Aorta (tissue), 5 donors: Measurements from ENCODE around the gene ANP32A. TPM values are rescaled to one million over a fixed set of nuclear protein-coding genes. Genes with fewer than 3 reads are reported as not detected.

Experiments used
- ATAC-seq: fragments of 200-7000 bp; cut with Tn5 transposase; one replicate; pipeline ENCODE4 v1.9.1; 2022; ENCODE audit warnings: moderate library complexity; ENCODE audit not compliant: low FRiP score
- DNase-seq, 2 donors: peaks; one replicate each; pipeline ENCODE4 v3.0.0-alpha.2; 2020
- H3K27ac ChIP-seq, 2 donors: one replicate each; pipeline ENCODE4 v1.5.1; 2013; ENCODE audit warnings: low read length in 2 of 2, mild to moderate bottlenecking in 2 of 2, moderate library complexity in 2 of 2, control low read depth in 1 of 2, inconsistent platforms in 1 of 2, low read depth in 1 of 2
- H3K27me3 ChIP-seq, 2 donors: one replicate each; pipeline ENCODE4 v1.6.1; 2013; ENCODE audit warnings: control low read depth in 1 of 2, low read length in 1 of 2, mild to moderate bottlenecking in 1 of 2, moderate library complexity in 1 of 2; ENCODE audit not compliant: insufficient read depth in 2 of 2, control insufficient read depth in 1 of 2
- H3K36me3 ChIP-seq, 2 donors: one replicate each; pipeline ENCODE4 v1.6.1; 2013; ENCODE audit warnings: control low read depth in 1 of 2, low read length in 1 of 2, mild to moderate bottlenecking in 1 of 2; ENCODE audit not compliant: insufficient read depth in 2 of 2, control insufficient read depth in 1 of 2
- H3K4me1 ChIP-seq, 2 donors: one replicate each; pipeline ENCODE4 v1.6.1; 2013; ENCODE audit warnings: low read length in 2 of 2, control low read depth in 1 of 2, mild to moderate bottlenecking in 1 of 2, moderate library complexity in 1 of 2; ENCODE audit not compliant: insufficient read depth in 2 of 2, control insufficient read depth in 1 of 2
- H3K4me3 ChIP-seq, 2 donors: one replicate each; pipeline ENCODE4 v1.5.1; 2013; ENCODE audit warnings: low read length in 2 of 2, control low read depth in 1 of 2, mild to moderate bottlenecking in 1 of 2
- H3K9me3 ChIP-seq: one replicate; pipeline ENCODE4 v1.6.1; 2013; ENCODE audit warnings: mild to moderate bottlenecking, low read length; ENCODE audit not compliant: control insufficient read depth
- WGBS, 2 donors: extraction: QIAGEN DNeasy Blood & Tissue Kit; methylation state at CpG; one replicate each; pipeline ENCODE4 v1.1.7; 2013; 5-methylcytosine and 5-hydroxymethylcytosine counted together
- intact Hi-C, 2 donors: fragments of 100-400 bp; cut with DNase I; formaldehyde crosslinking; loops; one replicate each; pipeline versions ENCODE4 v1.14.2 to v1.15.0; 2022
- polyA plus RNA-seq, 2 donors: library from polyadenylated mRNA; stranded (reverse); fragments of 200-250 nt; gene quantifications; one replicate each; pipeline ENCODE4 v1.2.3, GENCODE V29; 2013
- total RNA-seq, 2 donors: library from RNA; stranded (reverse); fragmentation: NEBNext Ultra II Directional; extraction: Animal tissue kit (Norgen Biotek cat#: 25700); gene quantifications; one replicate each; pipeline ENCODE4 v1.2.1, GENCODE V29; 2021
- donor health status: healthy with polysubstance abuse.
- donor health status: Bipolar disorder and iron deficiency.
- donor health status: DM: no; HTN: no; CAD: no.
- donor health status: DM: no; HTN: no; CAD: no.
- donor health status: DM: yes; HTN: yes; CAD: no.

The ANP32A gene
- total and polyA plus RNA-seq, 4 donors: 63.2 to 106 (median 69.8) TPM

DNA sequence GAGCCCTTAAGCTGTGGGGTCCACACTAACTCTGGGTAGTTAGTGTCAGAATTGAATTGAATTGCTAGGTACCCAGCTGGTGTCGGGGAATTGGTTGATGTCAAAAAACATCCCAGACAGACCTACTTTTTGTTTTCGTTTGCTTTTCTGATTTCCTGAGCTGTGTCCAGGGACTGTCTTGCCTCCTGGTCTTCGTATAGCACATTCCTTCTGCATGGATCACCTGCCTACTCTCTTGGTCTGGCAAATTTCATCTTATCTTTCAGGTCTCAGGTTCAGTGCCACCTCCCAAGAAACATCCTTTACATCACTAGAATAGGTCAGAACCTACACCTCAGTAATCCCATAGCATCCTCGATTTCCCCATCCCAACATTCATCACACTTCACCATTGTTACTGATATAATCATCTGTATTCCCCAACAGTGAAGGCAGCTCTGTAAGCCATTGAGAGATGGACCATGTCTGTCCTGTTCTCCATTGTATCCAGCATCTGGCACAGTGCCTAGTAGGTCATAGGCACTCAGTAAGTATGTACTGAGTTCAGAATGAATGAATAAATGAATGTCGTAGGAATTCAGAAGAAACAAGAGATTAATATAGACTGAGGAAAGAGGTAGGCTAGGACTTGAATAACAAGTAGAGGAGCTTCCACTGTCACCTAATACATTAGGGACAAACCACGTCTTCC lies 81.2 kb downstream of the ANP32A start:
- WGBS, 2 donors: 76 to 77% methylated on average over 6 of the region's 6 CpGs
- H3K36me3 ChIP-seq: no peaks in the 10 kb centered on the region
- H3K27me3 ChIP-seq: no peaks in the 10 kb centered on the region
- DNase-seq (no peak), ATAC-seq (no peak)
- H3K4me1 ChIP-seq: no peaks in the 10 kb centered on the region
- H3K4me3 ChIP-seq: no peak overlapping the region
- intact Hi-C loops: no loop called here
- H3K27ac ChIP-seq: no peak overlapping the region
- H3K9me3 ChIP-seq: no peaks in the 10 kb centered on the region

DNA sequence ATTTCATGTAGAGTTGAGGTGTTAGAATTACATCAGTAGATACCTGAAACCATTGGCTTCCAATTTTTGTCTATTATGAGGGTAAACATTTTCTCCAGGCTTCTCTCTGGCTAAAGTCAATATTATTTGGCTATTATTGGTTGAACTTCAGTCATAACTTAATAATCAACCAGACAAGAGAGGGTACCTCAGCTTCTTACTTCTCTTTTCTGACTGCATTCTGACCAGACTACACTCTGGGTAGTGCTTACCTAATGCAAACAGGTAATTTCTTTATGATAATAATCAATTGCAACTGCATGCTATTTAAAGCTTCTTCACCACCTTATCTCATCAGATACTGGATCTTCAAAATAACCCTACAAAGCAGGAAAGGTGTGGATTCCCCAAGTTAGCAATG lies 85.1 kb downstream of the ANP32A start:
- Histone ChIP-seq H3K27me3 (no peaks in the 10 kb centered on the region), H3K9me3 (no peaks in the 10 kb centered on the region), H3K27ac (no peak overlapping the region), H3K4me3 (no peak overlapping the region), H3K36me3 (no peaks in the 10 kb centered on the region), H3K4me1 (peaks cover 0 to under 1% of the 10 kb centered on the region in 2 donors)
- ATAC-seq (no peak), DNase-seq (no peak)
- intact Hi-C loops: no loop called here

DNA sequence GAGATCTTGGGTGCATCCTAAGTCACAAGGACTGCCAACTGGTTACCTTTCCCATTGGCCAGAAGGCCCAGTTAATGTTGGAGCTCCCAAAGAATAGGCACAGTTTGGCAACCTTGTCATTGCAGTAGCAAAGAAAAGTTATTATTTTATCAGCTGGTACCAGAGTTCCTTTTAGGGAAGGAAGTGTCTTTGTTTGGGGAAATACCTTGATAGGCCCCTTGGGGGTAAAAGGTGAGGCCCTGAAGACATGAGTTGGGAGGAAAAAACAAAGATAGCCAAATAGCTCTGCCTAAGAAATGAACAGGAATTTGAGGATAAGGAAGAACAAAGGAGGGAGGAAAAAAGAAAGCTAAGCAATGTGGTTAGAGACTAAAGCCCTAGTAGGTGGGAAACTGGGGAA lies 85.8 kb downstream of the ANP32A start:
- H3K36me3 ChIP-seq: no peaks in the 10 kb centered on the region
- H3K27ac ChIP-seq: no peak overlapping the region
- H3K27me3 ChIP-seq: no peaks in the 10 kb centered on the region
- H3K4me1 ChIP-seq: peaks cover 0 to 2% of the 10 kb centered on the region in 2 donors
- DNase-seq (no peak), ATAC-seq (no peak)
- H3K9me3 ChIP-seq: no peaks in the 10 kb centered on the region
- no peak overlapping the region for H3K4me3 ChIP-seq
- intact Hi-C loops: loop anchor here in 1 of 2 donors (5.0 kb wide), 1 partner anchor 82 kb away; no protein-coding TSS in a partner anchor

DNA sequence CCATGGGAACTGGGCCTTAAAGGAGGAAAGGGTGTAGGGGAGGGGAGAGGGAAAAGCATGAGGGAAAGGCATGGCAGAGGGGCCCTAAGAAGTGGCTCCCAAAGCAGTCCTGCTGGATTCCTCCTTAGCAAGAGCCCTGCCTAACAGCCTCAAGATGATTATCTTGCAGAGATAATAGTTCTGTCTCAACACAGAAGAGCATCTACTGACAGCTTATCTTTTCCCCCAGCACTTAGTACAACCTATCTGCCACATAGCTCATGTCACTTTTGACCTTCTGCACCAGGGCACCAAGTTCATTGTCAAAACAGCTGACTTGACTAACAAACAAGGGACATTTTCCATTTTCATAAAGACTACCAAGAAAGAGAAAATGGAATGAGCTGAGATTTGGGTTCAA lies 86.3 kb downstream of the ANP32A start:
- H3K4me3 ChIP-seq: no peak overlapping the region
- intact Hi-C loops: loop anchor here in 1 of 2 donors (5.0 kb wide), 1 partner anchor 83 kb away; no protein-coding TSS in a partner anchor
- no peak for DNase-seq
- H3K4me1 ChIP-seq: peaks cover 0 to 2% of the 10 kb centered on the region in 2 donors
- no peak for ATAC-seq
- no peaks in the 10 kb centered on the region for H3K27me3 ChIP-seq
- H3K27ac ChIP-seq: no peak overlapping the region
- H3K36me3 ChIP-seq: no peaks in the 10 kb centered on the region
- H3K9me3 ChIP-seq: no peaks in the 10 kb centered on the region

DNA sequence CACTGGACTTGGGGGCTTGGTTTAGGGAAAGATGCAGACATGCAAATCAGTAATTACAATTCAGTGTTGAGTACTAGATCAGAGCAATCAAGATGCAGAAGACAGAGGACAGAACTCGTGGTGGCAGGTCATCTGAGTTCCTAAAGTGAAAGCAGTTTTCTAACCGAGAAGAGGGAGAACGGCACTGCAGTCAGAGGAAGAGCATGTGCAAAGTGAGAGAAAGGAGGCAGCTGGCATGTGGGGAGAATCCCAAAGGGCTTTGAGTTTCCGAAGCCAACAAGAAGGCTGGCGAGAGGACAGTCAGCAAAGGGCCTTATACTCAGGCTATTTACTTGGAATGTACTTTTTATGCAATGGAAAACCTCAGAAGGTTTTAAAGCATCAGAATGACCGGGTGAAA lies 87.0 kb downstream of the ANP32A start:
- Histone ChIP-seq H3K9me3 (no peaks in the 10 kb centered on the region), H3K4me3 (no peak overlapping the region), H3K36me3 (no peaks in the 10 kb centered on the region), H3K27me3 (no peaks in the 10 kb centered on the region), H3K4me1 (peaks cover 0 to 2% of the 10 kb centered on the region in 2 donors), H3K27ac (no peak overlapping the region)
- intact Hi-C loops: loop anchor here in 1 of 2 donors (5.0 kb wide), 1 partner anchor 84 kb away; no protein-coding TSS in a partner anchor
- ATAC-seq: no peak
- 50 to 52% methylated on average over 6 of the region's 6 CpGs for WGBS, 2 donors
- no peak for DNase-seq

DNA sequence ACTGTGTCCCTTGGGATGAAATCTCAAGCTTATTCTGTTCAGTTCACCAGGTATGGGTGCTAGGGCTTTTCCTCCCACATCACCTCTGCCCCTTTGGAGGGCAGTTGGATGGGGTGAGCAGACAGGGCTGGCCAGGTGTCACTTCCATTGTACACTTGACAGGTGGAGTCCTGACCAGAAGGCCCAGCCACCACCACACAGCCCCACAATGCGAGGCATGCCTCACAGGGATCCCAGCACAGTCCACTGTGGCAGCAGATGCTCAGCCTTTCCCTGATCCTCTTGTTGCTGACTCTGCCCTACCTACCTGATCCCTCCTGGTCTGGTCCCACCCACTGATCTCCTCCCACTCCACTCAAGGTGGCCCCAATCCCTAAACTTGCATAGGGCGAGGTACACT lies 88.2 kb downstream of the ANP32A start:
- Histone ChIP-seq H3K36me3 (no peaks in the 10 kb centered on the region), H3K4me1 (peaks cover 0 to 2% of the 10 kb centered on the region in 2 donors), H3K27ac (no peak overlapping the region), H3K9me3 (no peaks in the 10 kb centered on the region), H3K27me3 (no peaks in the 10 kb centered on the region), H3K4me3 (no peak overlapping the region)
- DNase-seq (no peak), ATAC-seq (no peak)
- WGBS, 2 donors: 93 to 95% methylated on average over 2 of the region's 2 CpGs
- intact Hi-C loops: loop anchor here in 1 of 2 donors (1.0 to 5.0 kb wide), 2 partner anchors 85 to 143 kb away; no protein-coding TSS in a partner anchor

DNA sequence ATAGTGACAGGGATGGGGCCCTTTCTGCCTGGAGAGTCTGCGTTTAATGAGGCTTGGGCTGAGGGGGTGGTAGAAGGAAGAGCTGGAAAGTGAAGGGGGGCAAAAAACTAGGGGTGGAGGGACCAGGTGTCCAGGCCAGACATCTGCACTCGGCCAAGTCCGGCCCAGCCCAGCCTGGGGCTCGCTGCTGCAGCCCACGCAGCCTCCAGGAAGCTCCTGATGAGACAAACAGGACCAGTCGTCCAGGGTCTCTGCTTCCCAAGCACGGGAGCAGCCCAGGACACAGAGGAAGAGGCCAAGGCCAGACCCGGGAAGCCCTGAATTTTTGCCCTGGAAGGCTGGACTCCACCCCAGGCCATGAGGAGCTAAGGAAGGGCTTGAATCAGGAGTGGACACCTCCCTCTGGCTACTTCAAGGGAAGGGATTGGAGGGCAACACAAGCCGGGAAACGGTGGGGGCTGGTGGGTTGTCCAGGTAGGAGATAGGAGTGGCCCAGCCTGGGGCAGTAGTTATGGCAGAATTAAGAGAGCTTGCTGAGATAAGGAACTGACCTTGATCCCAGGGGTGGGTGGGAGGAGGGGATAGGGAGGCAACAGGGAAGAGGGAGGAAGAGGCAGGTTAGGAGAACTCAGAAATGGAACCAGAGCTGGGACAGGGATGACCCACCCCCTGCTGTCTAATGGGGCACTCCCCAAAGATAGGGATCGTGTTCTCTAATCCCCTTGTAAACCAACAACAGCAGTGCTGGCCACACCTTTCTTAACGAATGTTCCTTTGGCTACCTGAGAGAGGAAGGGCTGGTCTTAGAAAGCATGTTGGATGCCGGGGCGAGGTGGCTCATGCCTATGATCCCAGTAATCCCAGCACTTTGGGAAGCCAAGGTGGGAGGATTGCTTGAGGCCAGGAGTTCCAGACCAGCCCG lies 89.5 kb downstream of the ANP32A start:
- ATAC-seq: peak; percentile 19
- DNase-seq: no peak

DNA sequence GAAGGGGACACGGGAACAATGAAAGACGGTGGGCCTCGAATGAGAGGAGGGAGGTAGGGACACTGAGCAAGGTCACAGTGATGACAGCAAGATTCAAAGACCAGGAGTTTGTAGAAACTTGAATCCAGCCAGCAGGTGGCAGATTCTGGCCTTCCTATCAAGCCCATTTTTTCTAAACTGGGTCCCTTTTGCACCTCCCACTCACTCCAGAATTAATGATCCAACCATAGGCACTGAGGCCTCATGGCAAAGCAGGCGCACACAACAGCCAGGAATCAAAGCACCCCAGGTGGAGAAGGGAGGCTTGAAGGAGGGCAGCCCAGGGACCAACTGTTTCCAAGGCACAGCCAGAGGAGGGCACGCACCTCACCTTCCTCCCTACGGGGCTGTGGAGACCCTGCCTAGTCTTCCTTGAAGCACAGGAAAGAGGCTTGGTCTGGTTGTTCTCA lies 90.2 kb downstream of the ANP32A start:
- Histone ChIP-seq H3K4me1 (peaks cover 0 to 2% of the 10 kb centered on the region in 2 donors), H3K9me3 (no peaks in the 10 kb centered on the region), H3K27ac (no peak overlapping the region), H3K36me3 (no peaks in the 10 kb centered on the region), H3K27me3 (no peaks in the 10 kb centered on the region), H3K4me3 (no peak overlapping the region)
- ATAC-seq: peak; percentile 64
- WGBS, 2 donors: 55 to 60% methylated on average over 6 of the region's 6 CpGs
- intact Hi-C loops: loop anchor here (2.0 to 5.0 kb wide), 2 partner anchors 87 to 144 kb away; no protein-coding TSS in a partner anchor
- no peak for DNase-seq

More for the DNA sequence above, 89.5 kb downstream of the ANP32A start:
- peaks cover 0 to 2% of the 10 kb centered on the region in 2 donors for H3K4me1 ChIP-seq
- intact Hi-C loops: loop anchor here (2.0 to 5.0 kb wide), 2 partner anchors 86 to 144 kb away; no protein-coding TSS in a partner anchor
- no peaks in the 10 kb centered on the region for H3K27me3 ChIP-seq
- no peaks in the 10 kb centered on the region for H3K36me3 ChIP-seq
- no peaks in the 10 kb centered on the region for H3K9me3 ChIP-seq
- no peak overlapping the region for H3K4me3 ChIP-seq
- 76 to 80% methylated on average over 15 of the region's 15 CpGs for WGBS, 2 donors
- no peak overlapping the region for H3K27ac ChIP-seq
